Dermis blood vessel endothelial cell (primary cell): ENCODE data around the gene ANGPTL7. TPM values are rescaled to one million over a fixed set of nuclear protein-coding genes. Genes with fewer than 3 reads are reported as not detected.

ENCODE experiments used
- DNase-seq: peaks from one replicate; pipeline ENCODE4 v3.0.0; 2010
- total RNA-seq: library from RNA; depleted of rRNA; stranded (reverse); fragments of >200 nt; gene quantifications from 2 replicates; pipeline ENCODE4 v1.2.3, GENCODE V29; 2014

The ANGPTL7 gene
- total RNA-seq, 1 donor from 2014 or later, result not detected

DNA sequence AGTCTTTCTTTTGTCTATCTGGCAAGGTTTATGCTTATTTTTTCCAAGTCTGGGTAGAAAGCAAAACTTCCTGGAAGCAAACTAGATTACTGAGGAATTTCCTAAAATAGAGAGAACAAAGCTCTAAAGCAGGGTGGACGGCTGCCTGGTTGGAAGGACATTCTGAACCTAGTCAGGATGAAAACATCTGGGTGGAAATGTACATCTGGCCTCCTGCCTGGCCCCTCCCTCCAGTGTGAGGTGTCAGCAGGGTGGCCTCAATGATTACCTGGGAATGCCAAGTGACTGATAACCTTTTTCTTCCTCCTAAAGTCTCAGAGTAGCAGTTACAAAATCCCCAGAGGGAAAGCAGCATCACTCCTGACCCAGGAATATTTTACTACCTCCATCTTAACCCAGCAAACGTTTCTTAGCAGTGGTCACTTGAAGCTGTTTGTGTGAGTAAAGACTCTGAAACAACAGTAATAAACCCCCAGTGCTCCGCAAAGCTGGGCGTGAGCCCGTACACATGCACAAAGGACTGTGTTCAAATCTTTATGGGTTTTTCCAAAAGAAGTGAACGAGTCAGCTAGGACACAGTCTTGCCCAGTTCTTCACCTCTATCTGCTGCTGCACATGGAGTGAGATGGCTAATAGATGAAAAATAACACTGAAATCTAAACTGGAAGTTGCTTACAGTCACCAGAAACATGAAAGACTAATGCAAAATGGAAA lies 18.9 kb downstream of the ANGPTL7 start:
- no peak for DNase-seq

DNA sequence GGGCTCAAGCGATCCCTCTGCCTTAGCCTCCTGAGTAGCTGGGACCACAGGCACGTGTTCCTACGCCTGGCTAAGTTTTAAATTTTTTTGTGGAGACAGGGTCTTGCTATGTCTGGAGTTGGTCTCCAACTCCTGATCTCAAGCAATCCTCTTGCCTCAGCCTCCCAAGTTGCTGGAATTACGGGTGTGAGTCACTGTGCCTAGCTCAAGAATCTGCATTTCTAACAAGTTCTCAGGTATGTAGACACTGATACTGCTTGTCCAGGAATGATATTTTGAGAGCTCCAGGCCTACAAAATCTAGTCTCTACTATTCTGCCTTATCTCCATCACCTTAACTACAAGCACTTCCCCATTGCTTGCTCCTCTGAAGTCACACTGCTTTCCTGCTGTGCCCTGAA lies 22.3 kb downstream of the ANGPTL7 start:
- DNase-seq, result no peak

DNA sequence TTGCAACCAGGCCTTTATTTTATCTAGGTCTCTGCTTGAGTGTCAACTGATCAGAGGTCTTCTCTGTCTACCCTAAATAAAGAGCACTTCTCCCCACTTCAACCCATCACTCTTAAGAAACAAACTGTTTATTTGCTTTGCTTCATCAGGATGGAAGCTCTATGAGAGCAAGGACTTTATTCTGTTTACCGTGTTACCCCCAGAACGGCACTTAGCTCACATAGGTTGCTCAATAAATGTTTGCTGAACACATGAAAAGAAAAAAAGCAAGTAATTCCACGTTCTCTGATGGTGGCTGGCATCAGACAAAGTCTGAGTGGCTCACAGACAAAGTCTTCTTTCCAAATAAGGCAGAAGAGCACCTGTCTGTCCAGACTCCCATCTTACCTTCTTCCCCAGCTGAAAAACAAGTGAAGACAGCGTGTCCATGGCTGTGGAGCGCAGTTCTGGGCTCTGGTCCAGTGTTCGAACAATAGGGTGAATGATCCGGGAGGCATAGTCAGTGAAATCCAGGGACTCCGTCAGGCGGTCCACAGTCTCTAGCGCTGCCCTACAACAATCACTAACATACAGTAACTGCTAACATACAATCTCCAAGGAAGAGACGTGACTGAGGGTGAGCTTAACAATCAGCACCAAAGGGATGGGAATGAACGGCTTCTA lies 22.9 kb downstream of the ANGPTL7 start:
- DNase-seq, result no peak

DNA sequence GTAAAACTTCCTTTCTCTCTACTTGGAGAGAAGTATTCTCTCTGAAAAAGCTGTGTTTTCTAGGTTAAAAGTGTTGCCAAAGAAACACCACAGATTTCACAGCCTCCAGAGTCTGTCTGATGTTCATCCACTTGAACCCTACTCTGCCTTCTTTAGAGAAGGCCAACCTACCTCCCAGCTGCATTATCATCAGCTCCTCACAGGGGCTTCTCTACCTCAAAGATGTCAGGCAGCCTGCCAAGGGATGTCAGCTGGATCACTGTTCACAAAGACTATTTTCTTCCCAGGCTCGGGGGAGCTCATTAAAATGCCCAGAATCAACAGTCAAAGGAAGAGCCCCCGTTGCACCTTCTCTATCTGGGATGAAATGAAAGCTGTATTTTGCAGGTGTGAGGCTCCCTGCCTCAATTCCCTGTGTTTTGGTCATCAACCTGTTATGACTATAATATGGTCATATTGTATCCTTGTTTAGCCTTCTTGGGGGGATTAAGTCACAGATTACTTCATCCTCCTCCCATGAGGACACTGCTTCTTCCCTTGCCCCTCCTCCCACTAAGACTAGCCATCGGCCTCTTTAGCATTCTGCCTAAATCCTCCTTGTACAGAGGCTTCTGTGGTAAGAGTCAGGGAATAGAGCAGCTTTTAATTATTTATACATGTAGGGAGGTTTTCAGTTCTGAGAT lies 25.7 kb downstream of the ANGPTL7 start:
- no peak for DNase-seq

DNA sequence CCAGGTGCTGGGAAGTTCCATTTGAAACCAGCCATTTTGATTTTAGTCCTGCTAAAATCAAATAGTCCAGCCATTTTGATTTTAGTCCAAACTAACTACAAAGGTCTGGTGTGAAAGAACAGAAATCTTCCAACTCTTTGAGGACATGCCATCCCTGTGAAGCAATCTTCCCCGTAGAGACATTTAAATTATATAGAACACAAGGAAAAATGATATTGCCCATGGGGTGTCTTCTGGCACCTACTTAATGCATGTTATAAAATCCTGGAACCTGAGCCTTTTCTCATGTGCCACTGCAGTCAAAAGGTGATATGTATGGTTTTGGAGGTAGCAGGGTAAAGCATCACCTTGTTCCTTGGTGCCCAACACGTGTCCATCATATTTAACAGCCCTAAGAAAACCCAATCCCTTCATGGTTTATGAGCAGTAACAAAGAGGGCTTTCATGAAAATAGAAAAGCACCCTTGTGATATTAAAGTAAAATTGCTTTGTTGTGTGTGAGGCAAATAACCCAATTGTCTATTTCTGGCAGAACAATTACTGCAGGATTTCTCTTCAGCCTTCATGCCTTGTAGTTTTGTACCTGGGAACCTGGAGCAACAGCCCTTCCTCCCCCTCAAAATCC lies 26.3 kb downstream of the ANGPTL7 start:
- DNase-seq, result no peak

DNA sequence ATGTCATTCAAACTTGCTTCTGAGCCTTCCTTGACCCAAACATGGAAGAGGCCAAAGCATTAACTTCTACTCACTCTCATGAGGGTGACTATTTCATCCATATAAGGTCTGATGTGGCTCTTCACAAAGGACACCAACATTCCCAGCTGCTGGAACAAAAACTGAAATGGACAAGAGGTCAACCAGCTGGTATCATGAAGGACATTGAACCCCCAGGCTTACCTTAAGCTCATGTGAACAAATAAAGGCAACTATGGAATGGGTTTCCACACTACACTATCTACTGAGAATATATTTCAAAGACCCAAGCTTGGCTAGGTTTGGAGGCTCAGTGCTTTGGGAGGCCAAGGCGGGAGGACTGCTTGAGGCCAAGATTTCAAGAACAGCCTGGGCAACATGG lies 26.9 kb downstream of the ANGPTL7 start:
- no peak for DNase-seq

DNA sequence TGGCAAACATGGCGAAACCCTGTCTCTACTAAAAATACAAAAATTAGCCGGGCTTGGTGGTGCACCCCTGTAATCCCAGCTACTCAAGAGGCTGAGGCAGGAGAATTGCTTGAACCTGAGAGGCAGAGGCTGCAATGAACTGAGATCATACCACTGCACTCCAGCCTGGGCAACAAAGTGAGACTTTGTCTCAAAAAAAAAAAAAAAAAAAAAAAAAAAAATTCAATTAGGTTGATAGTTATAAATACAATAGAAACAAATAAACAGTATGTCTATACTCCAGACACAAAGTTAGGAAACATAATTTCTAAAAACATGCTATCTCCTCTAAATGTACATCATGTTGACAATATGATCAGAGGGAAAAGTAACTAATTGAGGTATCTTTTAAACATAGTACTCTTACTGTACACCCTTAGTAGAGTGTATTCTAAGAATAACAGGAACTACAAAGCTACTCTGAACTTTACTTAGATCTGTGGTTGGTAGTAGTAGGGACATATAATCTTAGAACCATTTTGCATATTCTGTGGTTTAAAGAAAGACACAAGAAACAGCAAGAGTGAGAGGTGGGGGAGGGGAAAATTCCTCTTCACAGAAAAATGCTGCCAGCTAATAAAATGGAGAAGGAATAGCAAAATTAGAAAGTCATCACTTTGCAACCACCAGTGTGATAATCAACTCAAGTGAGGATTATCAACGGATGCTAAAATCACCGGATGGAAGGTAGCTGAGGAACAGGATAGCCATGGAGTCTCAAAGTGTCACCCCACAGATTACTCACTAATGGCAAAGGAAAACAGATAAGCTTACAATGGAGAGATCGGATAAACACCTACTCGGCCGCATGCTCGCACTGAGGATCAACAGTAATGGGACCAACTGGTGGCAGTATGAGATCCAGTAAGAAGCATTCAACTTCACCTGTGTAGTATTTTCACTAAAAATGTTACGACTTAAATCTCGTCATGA lies 38.2 kb downstream of the ANGPTL7 start:
- no peak for DNase-seq

DNA sequence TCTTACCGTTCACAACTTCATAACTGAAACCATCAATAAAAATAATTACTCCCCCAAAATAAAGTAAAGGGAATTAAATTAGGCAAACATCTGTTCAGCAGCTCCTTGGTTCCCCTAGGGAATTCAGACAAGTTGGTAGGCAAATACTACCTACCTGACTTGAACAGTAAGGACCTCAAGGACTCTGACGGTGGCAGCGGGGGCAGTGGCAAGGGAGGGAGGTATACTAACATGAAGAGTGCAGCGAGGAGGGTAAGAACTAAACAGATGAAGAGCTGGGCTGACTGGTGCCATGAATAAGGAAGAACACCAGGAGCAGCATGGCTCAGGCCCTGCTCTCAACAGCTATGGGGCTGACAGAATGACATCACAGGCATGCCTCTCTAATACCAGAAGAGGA lies 40.0 kb downstream of the ANGPTL7 start:
- no peak for DNase-seq

DNA sequence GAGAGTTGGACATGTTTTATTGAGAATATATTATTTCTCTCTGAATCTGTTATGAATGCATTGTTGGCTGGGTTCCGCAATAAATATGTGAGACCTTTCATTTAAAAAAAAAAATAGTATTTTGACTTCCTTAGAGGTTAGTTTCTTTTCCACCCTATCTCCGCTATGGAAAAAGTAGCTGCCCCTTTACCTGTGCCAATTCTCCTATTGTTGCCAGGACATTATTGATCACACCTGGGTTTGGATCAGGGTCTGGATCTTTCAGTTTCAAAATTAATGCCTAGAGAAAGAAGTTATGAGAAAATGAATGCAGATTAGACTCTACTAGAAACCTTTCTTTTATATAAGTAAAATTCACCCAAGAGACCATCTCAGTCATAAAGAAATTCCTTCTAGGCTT lies 44.1 kb downstream of the ANGPTL7 start:
- DNase-seq, result no peak

DNA sequence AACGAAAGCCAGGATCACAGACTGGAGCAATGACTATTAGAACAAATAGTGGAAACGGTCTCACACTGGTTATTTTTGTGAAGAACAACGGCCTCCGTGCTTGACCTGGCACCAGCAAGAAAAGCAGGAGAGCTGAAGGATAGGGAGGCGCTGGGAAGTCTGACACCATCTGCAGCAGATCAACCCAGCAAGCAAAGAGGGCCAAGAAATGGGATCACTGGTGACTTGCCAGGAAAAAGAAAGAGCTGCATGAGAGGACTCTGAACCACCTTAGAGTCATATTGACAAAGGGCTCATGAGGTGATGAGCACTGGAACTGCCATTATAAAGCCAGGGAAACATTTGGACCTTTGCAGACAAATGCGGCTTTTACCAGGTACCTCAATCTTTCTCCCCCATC lies 48.2 kb downstream of the ANGPTL7 start:
- no peak for DNase-seq

DNA sequence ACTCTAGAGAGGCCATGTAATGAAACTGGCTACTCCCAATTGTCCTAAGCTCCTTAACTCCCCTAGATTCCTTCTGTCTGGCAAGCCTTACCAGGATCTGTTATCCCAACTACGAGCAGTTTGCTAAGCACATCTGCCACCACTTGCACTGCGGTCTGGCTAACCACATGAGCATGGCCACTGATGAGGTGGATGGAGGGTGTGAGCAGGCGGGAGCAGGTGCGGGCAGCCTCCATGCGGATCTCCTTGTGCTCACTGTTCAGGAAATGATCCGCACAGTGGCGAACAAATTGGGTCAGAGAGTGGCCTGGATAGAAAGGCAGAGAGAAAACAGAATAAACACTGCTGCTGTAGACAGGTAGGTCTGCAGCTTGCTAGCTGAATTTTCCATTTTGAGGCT lies 49.2 kb downstream of the ANGPTL7 start:
- DNase-seq, result no peak

DNA sequence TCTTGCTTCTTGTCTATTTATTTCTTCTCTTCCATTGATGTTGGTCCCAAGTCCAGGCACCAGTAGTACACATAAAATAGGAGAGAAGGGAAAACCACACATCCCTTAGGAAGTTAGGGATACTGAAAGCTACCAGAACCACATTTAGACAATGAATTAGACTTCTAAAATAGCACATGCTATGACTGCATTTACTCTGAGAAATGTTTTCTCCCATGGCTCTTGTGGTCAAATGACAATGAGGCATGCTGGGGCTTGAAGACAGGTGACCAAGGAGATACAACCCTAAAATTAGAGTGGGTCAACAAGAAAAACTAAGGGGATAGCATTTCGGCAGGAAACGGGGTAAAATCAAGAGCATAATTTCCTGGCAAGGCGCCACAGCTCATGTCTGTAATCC lies 56.1 kb downstream of the ANGPTL7 start:
- DNase-seq, result no peak

Other genes starting within 250 kb of the ANGPTL7 start
- 133 and 197 TPM in 2 replicates for gene TARDBP, start 176.7 kb upstream of the ANGPTL7 start, total RNA-seq
- not detected in 2 replicates for gene MASP2, start 142.1 kb upstream of the ANGPTL7 start, total RNA-seq
- 10.6 and 41.3 TPM in 2 replicates for gene SRM, start 129.3 kb upstream of the ANGPTL7 start, total RNA-seq
- 53.6 and 67.8 TPM in 2 replicates for gene EXOSC10, start 89.5 kb upstream of the ANGPTL7 start, total RNA-seq
- 63.5 and 86.6 TPM in 2 replicates for gene MTOR, start 73.2 kb downstream of the ANGPTL7 start, total RNA-seq
- 12.3 and 12.8 TPM in 2 replicates for gene UBIAD1, start 83.8 kb downstream of the ANGPTL7 start, total RNA-seq